Testis (tissue), 3 donors: Measurements from ENCODE around the gene MEX3C. TPM values are rescaled to one million over a fixed set of nuclear protein-coding genes. Genes with fewer than 3 reads are reported as not detected.

Experiments used
- DNase-seq: peaks from one replicate; pipeline ENCODE4 v3.0.0-alpha.2; 2019
- H3K27ac ChIP-seq, 2 donors: fragments of 200-600 bp; sonication (generic); one replicate each; pipeline ENCODE4 v1.5.1; 2019
- H3K27me3 ChIP-seq: fragments of 200-600 bp; sonication (generic); one replicate; pipeline ENCODE4 v1.5.1; 2019
- H3K36me3 ChIP-seq: fragments of 200-600 bp; sonication (generic); one replicate; pipeline ENCODE4 v1.5.1; 2017; ENCODE audit warnings: low read depth; ENCODE audit errors: missing control alignments
- H3K4me1 ChIP-seq: fragments of 200-600 bp; sonication (generic); one replicate; pipeline ENCODE4 v1.5.1; 2019
- H3K4me3 ChIP-seq, 2 donors: fragments of 200-600 bp; sonication (generic); one replicate each; pipeline ENCODE4 v1.5.1; 2017 to 2019
- H3K9me3 ChIP-seq: fragments of 200-600 bp; sonication (generic); one replicate; pipeline ENCODE4 v1.5.1; 2017
- CTCF ChIP-seq, 3 experiments: fragments of 450-650 bp in 2 of 3; fragments of 200-600 bp in 1 of 3; sonication (generic) in 1 of 3; IDR thresholded peaks; one replicate each; pipeline ENCODE4 v1.5.1; 2016 to 2019; ENCODE audit warnings: antibody characterized with exemption in 3 of 3, mild to moderate bottlenecking in 2 of 3, moderate library complexity in 1 of 3
- POLR2A ChIP-seq: fragments of 450-650 bp; IDR thresholded peaks from one replicate; pipeline ENCODE4 v1.6.1; 2017; ENCODE audit warnings: antibody characterized with exemption, mild to moderate bottlenecking, moderate library complexity
- WGBS, 2 donors: methylation state at CpG; one replicate each; pipeline ENCODE4 v1.1.5; 2018; 5-methylcytosine and 5-hydroxymethylcytosine counted together
- intact Hi-C: fragments of 100-400 bp; cut with DNase I; formaldehyde crosslinking; loops from one replicate; pipeline ENCODE4 v1.15.1; 2023; ENCODE audit warnings: low total_unique reads
- polyA plus RNA-seq: library from polyadenylated mRNA; stranded (reverse); fragments of 350-450 nt; fragmentation: Illumina TruSeq; extraction: RNeasy Lipid Tissue Mini Kit (QIAGEN cat#74804); gene quantifications from one replicate; pipeline ENCODE4 v1.2.3, GENCODE V29; 2014; ENCODE audit warnings: low read depth, low replicate concordance; ENCODE audit not compliant: insufficient read depth
- total RNA-seq, 2 donors: library from RNA; depleted of rRNA; stranded (reverse); fragments of >200 nt; gene quantifications; one replicate each; pipeline ENCODE4 v1.2.3, GENCODE V29; 2016

MEX3C gene
- total and polyA plus RNA-seq, 3 donors from 2014 or later = 97.2 to 254 (median 161) TPM

DNA sequence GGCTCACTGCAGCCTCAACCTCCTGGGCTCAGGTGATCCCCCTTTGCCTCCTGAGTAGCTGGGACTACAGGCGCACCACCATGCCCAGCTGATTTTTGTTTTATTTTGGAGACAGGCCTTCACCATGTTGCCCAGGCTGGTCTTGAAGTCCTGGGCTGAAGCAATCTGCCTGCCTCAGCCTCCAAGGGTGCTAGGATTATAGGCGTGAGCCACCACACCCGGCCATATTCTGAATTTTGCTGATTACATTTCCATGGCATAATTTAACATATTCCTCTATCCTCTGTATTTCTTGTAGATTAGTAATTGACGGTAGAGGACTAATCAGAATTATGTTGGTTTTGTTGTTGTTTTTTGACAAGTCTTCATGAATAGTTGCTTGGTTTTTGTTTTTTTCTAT is 50.6 kb downstream of the MEX3C start:
- WGBS, 2 donors = 84 to 100% methylated on average over 4 of the region's 4 CpGs
- no peak for DNase-seq
- no peak for TF ChIP-seq CTCF (IDR thresholded peaks at IDR 0.05)
- no peak for TF ChIP-seq POLR2A
- intact Hi-C loops = no loop called here
- H3K36me3 ChIP-seq = no peaks in the 10 kb centered on the region
- H3K4me3 ChIP-seq = no peak overlapping the region
- no peak overlapping the region for H3K27ac ChIP-seq
- H3K27me3 ChIP-seq = no peaks in the 10 kb centered on the region
- H3K4me1 ChIP-seq = no peaks in the 10 kb centered on the region
- H3K9me3 ChIP-seq = no peaks in the 10 kb centered on the region

DNA sequence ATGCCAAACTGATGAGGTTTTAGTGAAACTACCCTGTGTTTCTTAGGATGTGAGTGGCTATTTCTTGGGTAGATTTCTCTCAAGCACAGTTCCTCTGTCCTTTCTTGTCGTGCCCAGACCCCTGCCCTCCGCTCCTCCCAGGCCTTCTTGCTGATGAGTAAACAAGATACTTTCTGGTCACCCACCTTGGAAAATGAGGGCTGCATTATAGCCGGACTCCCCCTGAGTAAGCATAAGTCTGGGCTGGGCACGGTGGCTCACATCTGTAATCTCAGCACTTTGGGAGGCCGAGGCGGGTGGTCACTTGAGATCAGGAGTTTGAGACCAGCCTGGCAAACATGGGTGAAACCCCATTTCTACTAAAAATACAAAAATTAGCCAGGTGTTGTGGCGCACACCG is 58.5 kb downstream of the MEX3C start:
- Histone ChIP-seq H3K4me1 (no peaks in the 10 kb centered on the region), H3K4me3 (no peak overlapping the region), H3K9me3 (no peaks in the 10 kb centered on the region), H3K27me3 (no peaks in the 10 kb centered on the region), H3K27ac (no peak overlapping the region), H3K36me3 (no peaks in the 10 kb centered on the region)
- TF ChIP-seq CTCF (IDR thresholded peaks at IDR 0.05) (no peak), POLR2A (no peak)
- DNase-seq = no peak
- WGBS, 2 donors = 89 to 93% methylated on average over 8 of the region's 8 CpGs
- intact Hi-C loops = no loop called here

- no peaks in the 10 kb centered on the region for H3K36me3 ChIP-seq
- TF ChIP-seq CTCF (IDR thresholded peaks at IDR 0.05) = no peak
- TF ChIP-seq POLR2A = no peak
- H3K4me1 ChIP-seq = no peaks in the 10 kb centered on the region
- no peaks in the 10 kb centered on the region for H3K9me3 ChIP-seq
- no peak overlapping the region for H3K27ac ChIP-seq
- 78 to 87% methylated on average over 4 to 7 of the region's 7 CpGs for WGBS, 2 donors
- no peak for DNase-seq
- no peaks in the 10 kb centered on the region for H3K27me3 ChIP-seq
- H3K4me3 ChIP-seq = peak overlapping the region; percentile 19 to 32
- intact Hi-C loops = no loop called here
These were observed 59.6 kb downstream of the MEX3C start for GRCh38 chr18:51137891-51138290.

- DNase-seq = peak; percentile 48
- peak overlapping the region; percentile 19 to 32 for H3K4me3 ChIP-seq
- intact Hi-C loops = no loop called here
- H3K9me3 ChIP-seq = no peaks in the 10 kb centered on the region
- WGBS, 2 donors = 63 to 70% methylated on average over 14 to 21 of the region's 21 CpGs
- TF ChIP-seq POLR2A (no peak), CTCF (IDR thresholded peaks at IDR 0.05) (no peak)
- H3K4me1 ChIP-seq = no peaks in the 10 kb centered on the region
- no peaks in the 10 kb centered on the region for H3K27me3 ChIP-seq
- no peaks in the 10 kb centered on the region for H3K36me3 ChIP-seq
- H3K27ac ChIP-seq = no peak overlapping the region
These were observed 60.3 kb downstream of the MEX3C start for GRCh38 chr18:51137026-51137729.

GRCh38 chr18:51135795-51136194 is 61.7 kb downstream of the MEX3C start:
- no peaks in the 10 kb centered on the region for H3K36me3 ChIP-seq
- H3K27ac ChIP-seq = no peak overlapping the region
- DNase-seq = no peak
- no peaks in the 10 kb centered on the region for H3K27me3 ChIP-seq
- no peaks in the 10 kb centered on the region for H3K9me3 ChIP-seq
- H3K4me1 ChIP-seq = no peaks in the 10 kb centered on the region
- 78 to 81% methylated on average over 6 of the region's 6 CpGs for WGBS, 2 donors
- no peak for TF ChIP-seq CTCF (IDR thresholded peaks at IDR 0.05)
- TF ChIP-seq POLR2A = no peak
- intact Hi-C loops = no loop called here
- H3K4me3 ChIP-seq = no peak overlapping the region
